ENCODE measurements around the gene TFPT.

TFPT gene

GRCh38 chr19:54128796-54129616 is 13.5 kb upstream of the TFPT start:
- Histone ChIP-seq H3K27me3 (no peaks in the 10 kb centered on the region), H3K27ac (no peak overlapping the region), H3K4me1 (no peaks in the 10 kb centered on the region), H3K4me3 (no peak overlapping the region), H3K36me3 (peaks cover 55 to 92% (median 74%) of the 10 kb centered on the region in 3 donors), H3K9me3 (no peaks in the 10 kb centered on the region)
- no peak for TF ChIP-seq CTCF (IDR thresholded peaks at IDR 0.05)
- no peak for DNase-seq
- intact Hi-C loops (cut with DNase I; ENCODE audit: low total_unique reads), result no loop called here

GRCh38 chr19:54128441-54128725 is 12.9 kb upstream of the TFPT start:
- Histone ChIP-seq H3K27me3 (no peaks in the 10 kb centered on the region), H3K36me3 (peaks cover 61 to 98% (median 80%) of the 10 kb centered on the region in 3 donors), H3K4me3 (no peak overlapping the region), H3K27ac (no peak overlapping the region), H3K9me3 (no peaks in the 10 kb centered on the region), H3K4me1 (no peaks in the 10 kb centered on the region)
- DNase-seq, result no peak
- intact Hi-C loops (cut with DNase I; ENCODE audit: low total_unique reads), result no loop called here
- TF ChIP-seq CTCF (IDR thresholded peaks at IDR 0.05), result no peak

GRCh38 chr19:54127688-54128440 is 12.4 kb upstream of the TFPT start:
- Histone ChIP-seq H3K27ac (no peak overlapping the region), H3K36me3 (peaks cover 66 to 98% (median 81%) of the 10 kb centered on the region in 3 donors), H3K9me3 (no peaks in the 10 kb centered on the region), H3K4me1 (no peaks in the 10 kb centered on the region), H3K4me3 (no peak overlapping the region), H3K27me3 (no peaks in the 10 kb centered on the region)
- TF ChIP-seq CTCF (IDR thresholded peaks at IDR 0.05), result no peak
- DNase-seq, result no peak
- intact Hi-C loops (cut with DNase I; ENCODE audit: low total_unique reads), result no loop called here

GRCh38 chr19:54125713-54126112 is 10.3 kb upstream of the TFPT start:
- intact Hi-C loops (cut with DNase I; ENCODE audit: low total_unique reads), result no loop called here
- no peaks in the 10 kb centered on the region for H3K27me3 ChIP-seq
- TF ChIP-seq CTCF (IDR thresholded peaks at IDR 0.05), result no peak

GRCh38 chr19:54124393-54124792 is 8.9 kb upstream of the TFPT start:
- no peaks in the 10 kb centered on the region for H3K9me3 ChIP-seq
- H3K36me3 ChIP-seq, result peaks cover 90 to 99% (median 96%) of the 10 kb centered on the region in 3 donors
- TF ChIP-seq CTCF (IDR thresholded peaks at IDR 0.05), result no peak
- H3K4me1 ChIP-seq, result no peaks in the 10 kb centered on the region
- intact Hi-C loops (cut with DNase I; ENCODE audit: low total_unique reads), result no loop called here
- no peak overlapping the region for H3K4me3 ChIP-seq
- no peak for DNase-seq
- no peak overlapping the region for H3K27ac ChIP-seq
- H3K27me3 ChIP-seq, result no peaks in the 10 kb centered on the region

More at GRCh38 chr19:54125713-54126112, 10.3 kb upstream of the TFPT start:
- Histone ChIP-seq H3K4me1 (no peaks in the 10 kb centered on the region), H3K36me3 (peaks cover 82 to 98% (median 94%) of the 10 kb centered on the region in 3 donors), H3K4me3 (no peak overlapping the region), H3K27ac (no peak overlapping the region), H3K9me3 (no peaks in the 10 kb centered on the region)
- no peak for DNase-seq
